GM23248 (cell line): ENCODE measurements around the gene CDH13. TPM values are rescaled to one million over a fixed set of nuclear protein-coding genes. Genes with fewer than 3 reads are reported as not detected.

Experiments
- DNase-seq: peaks from one replicate; pipeline ENCODE4 v3.0.0-alpha.2; 2015
- H2AFZ ChIP-seq: fragments of 200-600 bp; sonication (generic); 2 replicates; pipeline ENCODE4 v1.6.1; 2016; ENCODE audit warnings: antibody characterized with exemption
- H3F3A ChIP-seq: fragments of 200-600 bp; sonication (generic); 2 replicates; pipeline ENCODE4 v1.6.1; 2016; ENCODE audit warnings: mild to moderate bottlenecking, antibody characterized with exemption, mixed run types; ENCODE audit not compliant: insufficient read depth
- H3K27ac ChIP-seq: fragments of 200-600 bp; sonication (generic); 2 replicates; pipeline ENCODE4 v1.5.1; 2016; ENCODE audit warnings: mild to moderate bottlenecking
- H3K27me3 ChIP-seq: fragments of 200-600 bp; sonication (generic); replicated peaks from 2 replicates; pipeline ENCODE4 v1.6.1; 2016; ENCODE audit warnings: mild to moderate bottlenecking; ENCODE audit not compliant: insufficient read depth
- H3K36me3 ChIP-seq: fragments of 200-600 bp; sonication (generic); 2 replicates; pipeline ENCODE4 v1.6.1; 2016; ENCODE audit warnings: low read depth, mild to moderate bottlenecking
- H3K4me1 ChIP-seq: fragments of 200-600 bp; sonication (generic); 2 replicates; pipeline ENCODE4 v1.6.1; 2016; ENCODE audit warnings: mild to moderate bottlenecking; ENCODE audit not compliant: insufficient read depth
- H3K4me2 ChIP-seq: fragments of 200-600 bp; sonication (generic); one replicate; pipeline ENCODE4 v1.6.1; 2016; ENCODE audit warnings: mild to moderate bottlenecking; ENCODE audit not compliant: unreplicated experiment
- H3K4me3 ChIP-seq: fragments of 200-600 bp; sonication (generic); 2 replicates; pipeline ENCODE4 v1.5.1; 2016; ENCODE audit warnings: mild to moderate bottlenecking
- H3K79me2 ChIP-seq: fragments of 200-600 bp; sonication (generic); 2 replicates; pipeline ENCODE4 v1.6.1; 2016; ENCODE audit warnings: mild to moderate bottlenecking; ENCODE audit not compliant: insufficient read depth
- H3K9ac ChIP-seq: fragments of 200-600 bp; sonication (generic); 2 replicates; pipeline ENCODE4 v1.6.1; 2016; ENCODE audit warnings: mild to moderate bottlenecking
- H3K9me2 ChIP-seq: fragments of 200-600 bp; sonication (generic); 2 replicates; pipeline ENCODE4 v1.6.1; 2016; ENCODE audit warnings: mixed run types, mild to moderate bottlenecking, moderate library complexity; ENCODE audit not compliant: insufficient read depth
- H3K9me3 ChIP-seq: fragments of 200-600 bp; sonication (generic); one replicate; pipeline ENCODE4 v1.6.1; 2017; ENCODE audit warnings: low read depth
- H4K20me1 ChIP-seq: fragments of 200-600 bp; sonication (generic); 2 replicates; pipeline ENCODE4 v1.6.0; 2016; ENCODE audit not compliant: insufficient read depth
- EZH2 ChIP-seq: fragments of 200-600 bp; sonication (generic); IDR thresholded peaks from 2 replicates; pipeline ENCODE4 v1.6.1; 2018; ENCODE audit warnings: antibody characterized with exemption, mild to moderate bottlenecking; ENCODE audit not compliant: insufficient read depth, poor library complexity, severe bottlenecking
- EZH2phosphoT487 ChIP-seq: fragments of 200-600 bp; sonication (generic); IDR thresholded peaks from 2 replicates; pipeline ENCODE4 v1.6.1; 2018; ENCODE audit warnings: antibody characterized with exemption, moderate library complexity, mild to moderate bottlenecking, low read depth; ENCODE audit not compliant: insufficient read depth
- WGBS, 2 experiments: methylation state at CpG; one replicate each; pipeline ENCODE4 v1.1.6; 2015 to 2017; ENCODE audit warnings: low lambda C conversion rate in 2 of 2, low coverage in 1 of 2; ENCODE audit errors: missing lambda C conversion rate in 2 of 2; 5-methylcytosine and 5-hydroxymethylcytosine counted together
- in situ Hi-C: fragments of 300-500 bp; cut with MboI; formaldehyde crosslinking; loops from 2 replicates; pipeline ENCODE4 v1.15.0; 2020
- polyA plus RNA-seq: library from polyadenylated mRNA; unstranded; fragments of >200 nt; fragmentation: Nextera tagmentation; extraction: Ambion mirVana; gene quantifications from 2 replicates; pipeline ENCODE4 v1.2.1, GENCODE V29; 2016
- total RNA-seq: library from RNA; depleted of rRNA; stranded (reverse); fragments of >200 nt; shearing (Covaris generic); gene quantifications from 2 replicates; pipeline ENCODE4 v1.2.3, GENCODE V29; 2014

Gene CDH13
- total and polyA plus RNA-seq, 2 experiments from 2014 or later, result 51.0 to 52.8 TPM

DNA sequence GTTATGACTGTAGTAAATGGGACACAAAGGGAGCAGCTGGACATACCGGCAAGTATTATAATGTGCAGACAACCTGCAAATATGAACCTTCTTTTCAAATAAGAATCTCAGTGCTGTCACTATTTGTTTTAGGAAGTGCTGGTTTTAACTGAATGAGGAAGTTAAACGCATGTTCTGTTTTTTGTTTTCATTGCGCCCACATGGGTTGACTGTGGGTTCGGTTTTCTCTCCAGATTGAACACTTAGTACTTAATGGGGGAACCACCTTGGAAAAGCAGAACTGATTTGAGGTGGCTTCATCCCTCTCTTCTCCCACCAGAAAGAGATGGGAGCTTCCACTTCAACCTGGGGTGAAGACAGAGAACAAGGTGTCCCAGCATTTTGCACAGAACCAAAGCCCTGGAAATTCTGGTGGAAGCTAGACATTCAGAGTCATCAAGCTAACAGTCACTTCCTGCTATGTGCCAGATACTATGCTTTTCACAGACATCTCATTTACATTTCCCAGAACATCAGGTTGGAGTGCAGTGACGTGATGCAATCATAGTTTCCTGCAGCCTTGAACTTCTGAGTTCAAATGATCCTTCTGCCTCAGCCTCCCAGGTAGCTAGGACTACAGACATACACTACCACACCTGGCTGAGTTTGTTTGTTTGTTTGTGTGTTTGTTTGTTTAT, 149.8 kb downstream of the CDH13 start:
- H3K9me3 ChIP-seq, result no peaks in the 10 kb centered on the region
- no peaks in the 10 kb centered on the region for H3K27me3 ChIP-seq
- H3K4me1 ChIP-seq, result no peaks in the 10 kb centered on the region
- H3K9ac ChIP-seq, result no peak overlapping the region
- in situ Hi-C loops, result no loop called here
- H4K20me1 ChIP-seq, result no peaks in the 10 kb centered on the region
- 93 to 94% methylated on average over 5 of the region's 5 CpGs for WGBS, 2 experiments
- no peak overlapping the region for H3K4me2 ChIP-seq
- H3K79me2 ChIP-seq, result no peaks in the 10 kb centered on the region
- no peak for TF ChIP-seq EZH2
- no peak for TF ChIP-seq EZH2phosphoT487
- H3K27ac ChIP-seq, result no peak overlapping the region
- no peaks in the 10 kb centered on the region for H3K9me2 ChIP-seq
- H3K4me3 ChIP-seq, result no peak overlapping the region
- DNase-seq, result no peak
- no peaks in the 10 kb centered on the region for H3K36me3 ChIP-seq
- H2AFZ ChIP-seq, result no peak overlapping the region
- H3F3A ChIP-seq, result no peaks in the 10 kb centered on the region

- WGBS, 2 experiments, result 37 to 39% methylated on average over 11 of the region's 11 CpGs
- TF ChIP-seq EZH2phosphoT487 (no peak), EZH2 (no peak)
Measured at GRCh38 chr16:82782715-82783251, 156.0 kb downstream of the CDH13 start.

DNA sequence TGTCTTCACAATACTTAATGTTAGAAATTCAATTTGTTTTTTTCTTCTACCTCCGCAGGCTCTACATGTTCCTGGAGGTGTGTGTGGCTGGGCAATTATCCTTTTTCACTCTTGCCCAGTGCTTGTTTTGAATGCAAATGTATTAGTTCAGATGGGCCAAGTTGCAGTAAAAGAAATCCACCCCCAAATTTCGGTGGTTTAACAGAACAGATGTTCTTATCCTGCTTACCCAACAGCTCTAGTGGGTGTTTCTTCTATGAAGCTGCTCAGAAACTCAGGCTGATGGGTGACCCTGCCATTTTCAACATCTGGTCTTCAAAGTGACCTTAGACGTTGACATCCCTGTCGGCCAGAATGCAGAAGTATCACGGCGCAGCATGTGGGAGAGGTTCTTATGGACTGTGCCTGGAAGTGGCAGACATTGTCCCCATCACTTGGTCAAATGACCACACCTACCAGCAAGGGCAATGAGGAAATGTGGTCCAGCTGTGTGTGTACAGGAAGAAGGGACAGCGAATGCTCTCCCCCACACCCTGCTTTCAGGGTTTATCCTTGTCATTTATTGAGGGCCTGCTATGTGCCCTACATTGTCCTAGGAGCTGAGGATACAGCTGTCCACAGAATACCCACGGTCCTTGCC, 157.3 kb downstream of the CDH13 start:
- H3K27me3 ChIP-seq, result no peaks in the 10 kb centered on the region
- 77 to 82% methylated on average over 8 of the region's 8 CpGs for WGBS, 2 experiments
- H3K9ac ChIP-seq, result no peak overlapping the region
- no peaks in the 10 kb centered on the region for H3F3A ChIP-seq
- no peak for DNase-seq
- H3K4me2 ChIP-seq, result no peak overlapping the region
- no peaks in the 10 kb centered on the region for H3K9me3 ChIP-seq
- H3K27ac ChIP-seq, result no peak overlapping the region
- no peaks in the 10 kb centered on the region for H4K20me1 ChIP-seq
- H3K4me1 ChIP-seq, result no peaks in the 10 kb centered on the region
- no peaks in the 10 kb centered on the region for H3K9me2 ChIP-seq
- no peak overlapping the region for H2AFZ ChIP-seq
- H3K79me2 ChIP-seq, result no peaks in the 10 kb centered on the region
- TF ChIP-seq EZH2phosphoT487, result no peak
- TF ChIP-seq EZH2, result no peak
- H3K36me3 ChIP-seq, result no peaks in the 10 kb centered on the region
- in situ Hi-C loops, result no loop called here
- no peak overlapping the region for H3K4me3 ChIP-seq

More at GRCh38 chr16:82782715-82783251, 156.0 kb downstream of the CDH13 start:
- Histone ChIP-seq H3K9ac (no peak overlapping the region), H2AFZ (no peak overlapping the region), H3K4me2 (no peak overlapping the region), H3F3A (no peaks in the 10 kb centered on the region), H3K27me3 (no peaks in the 10 kb centered on the region), H3K27ac (no peak overlapping the region), H3K9me3 (no peaks in the 10 kb centered on the region), H3K4me3 (no peak overlapping the region), H4K20me1 (no peaks in the 10 kb centered on the region), H3K36me3 (no peaks in the 10 kb centered on the region), H3K4me1 (no peaks in the 10 kb centered on the region), H3K9me2 (no peaks in the 10 kb centered on the region), H3K79me2 (no peaks in the 10 kb centered on the region)
- no peak for DNase-seq
- in situ Hi-C loops, result no loop called here

DNA sequence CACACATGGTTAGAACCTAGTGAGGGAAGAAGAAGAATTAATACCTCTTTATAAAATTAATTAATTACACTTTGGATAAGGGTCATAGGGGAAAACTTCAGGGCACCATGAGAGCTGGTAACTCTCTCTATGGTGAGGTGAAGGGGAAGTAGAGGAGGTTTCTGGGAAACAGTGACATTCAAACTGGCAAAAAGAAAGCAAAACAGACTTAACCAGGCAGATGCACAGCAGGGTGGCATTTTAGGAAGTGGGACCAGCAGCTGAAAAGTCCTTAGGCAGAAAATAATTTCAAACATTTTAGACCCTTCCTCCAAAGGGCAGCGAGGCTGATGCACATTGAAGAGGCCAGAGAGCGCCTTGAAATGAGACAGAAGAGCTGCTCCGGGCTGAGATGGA, 157.8 kb downstream of the CDH13 start:
- no peak overlapping the region for H3K4me3 ChIP-seq
- TF ChIP-seq EZH2phosphoT487 (no peak), EZH2 (no peak)
- H3K79me2 ChIP-seq, result no peaks in the 10 kb centered on the region
- no peaks in the 10 kb centered on the region for H4K20me1 ChIP-seq
- H3K36me3 ChIP-seq, result no peaks in the 10 kb centered on the region
- WGBS, 2 experiments, result 88% methylated on average over 3 of the region's 3 CpGs
- no peaks in the 10 kb centered on the region for H3K27me3 ChIP-seq
- no peaks in the 10 kb centered on the region for H3K4me1 ChIP-seq
- H2AFZ ChIP-seq, result no peak overlapping the region
- H3F3A ChIP-seq, result no peaks in the 10 kb centered on the region
- in situ Hi-C loops, result no loop called here
- H3K9me2 ChIP-seq, result no peaks in the 10 kb centered on the region
- no peak for DNase-seq
- no peak overlapping the region for H3K27ac ChIP-seq
- H3K9ac ChIP-seq, result no peak overlapping the region
- no peaks in the 10 kb centered on the region for H3K9me3 ChIP-seq
- no peak overlapping the region for H3K4me2 ChIP-seq
